Neural cell (in vitro differentiated cells): Measurements from ENCODE around the gene OR10G8.

Source experiments
- CTCF ChIP-seq: fragments of 450-650 bp; IDR thresholded peaks from 2 replicates; pipeline ENCODE4 v1.5.1; 2014; ENCODE audit warnings: antibody characterized with exemption, mild to moderate bottlenecking, moderate library complexity; ENCODE audit not compliant: poor library complexity, severe bottlenecking
- EZH2 ChIP-seq: fragments of 200-600, 300-800 bp; shearing (Covaris generic), sonication (generic); IDR thresholded peaks from 2 replicates; pipeline ENCODE4 v1.6.1; 2014; ENCODE audit warnings: antibody characterized with exemption, low read length, borderline replicate concordance, mild to moderate bottlenecking; ENCODE audit not compliant: insufficient read depth, poor library complexity, severe bottlenecking
- POLR2AphosphoS5 ChIP-seq: IDR thresholded peaks from 2 replicates; pipeline ENCODE4 v1.6.1; 2012
- SMC3 ChIP-seq: fragments of 450-650 bp; conservative IDR thresholded peaks from 2 replicates; pipeline ENCODE4 v1.6.1; 2014; ENCODE audit warnings: antibody characterized with exemption, mild to moderate bottlenecking, moderate library complexity; ENCODE audit not compliant: poor library complexity

GRCh38 chr11:124041254-124041653 is 14.7 kb downstream of the OR10G8 start, which contains the start of gene OR10G7:
- TF ChIP-seq CTCF (no peak), POLR2AphosphoS5 (no peak), EZH2 (no peak), SMC3 (no peak)
